B cell (primary cell): ENCODE data around the gene PLCG2. TPM values are rescaled to one million over a fixed set of nuclear protein-coding genes. Genes with fewer than 3 reads are reported as not detected.
A peak's percentile ranks its signal among the peaks of the same experiment; 100 is the strongest.

Experiments used
- ATAC-seq: fragments of 200-7000 bp; cut with Tn5 transposase; one replicate; pipeline ENCODE4 v1.10.0; 2021; ENCODE audit warnings: low read depth, mild to moderate bottlenecking, moderate number of reproducible peaks, moderate library complexity
- CTCF ChIA-PET: fragments of 350-600 bp; sonication (Branson Sonifier 250); formaldehyde crosslinking; loops from one replicate; lab custom pipeline; 2021; ENCODE audit warnings: antibody characterized with exemption, inconsistent platforms; lab: Charles Lee
- POLR2A ChIA-PET: fragments of 350-600 bp; sonication (Branson Sonifier 250); formaldehyde crosslinking; loops from one replicate; lab custom pipeline; 2021; ENCODE audit warnings: antibody characterized with exemption; lab: Charles Lee
- DNase-seq: peaks from one replicate; pipeline ENCODE4 v3.0.0; 2013
- H2AFZ ChIP-seq: 2 replicates; pipeline ENCODE4 v1.6.1; 2012; ENCODE audit warnings: mild to moderate bottlenecking, low read depth, low read length; ENCODE audit not compliant: insufficient read depth, poor library complexity, severe bottlenecking
- H3K27ac ChIP-seq, 2 donors: 1 replicate in 1 of 2; 2 replicates in 1 of 2; pipeline ENCODE4 v1.5.1; 2012 to 2013; ENCODE audit warnings: low read length in 2 of 2, mild to moderate bottlenecking in 2 of 2, moderate library complexity in 1 of 2
- H3K27me3 ChIP-seq, 4 experiments: fragments of 200-600 bp in 1 of 4; sonication (generic) in 1 of 4; replicated peaks in 1 of 4; 1 replicate in 2 of 4; 2 replicates in 2 of 4; pipeline versions ENCODE4 v1.6.1 to v1.7.0; 2013 to 2016; ENCODE audit warnings: low read length in 3 of 4, mild to moderate bottlenecking in 2 of 4, mixed read lengths in 1 of 4, moderate library complexity in 1 of 4; ENCODE audit not compliant: insufficient read depth in 4 of 4, control insufficient read depth in 3 of 4; ENCODE audit errors: control extremely low read depth in 1 of 4
- H3K36me3 ChIP-seq, 2 experiments: replicated peaks in 1 of 2; 1 replicate in 1 of 2; 2 replicates in 1 of 2; pipeline versions ENCODE4 v1.6.1 to v1.7.1; 2013; ENCODE audit warnings: low read length in 1 of 2; ENCODE audit not compliant: insufficient read depth in 2 of 2, control insufficient read depth in 1 of 2; ENCODE audit errors: control extremely low read depth in 1 of 2, extremely low read depth in 1 of 2
- H3K4me1 ChIP-seq, 2 donors: fragments of 200-600 bp in 1 of 2; sonication (generic) in 1 of 2; 1 replicate in 1 of 2; 2 replicates in 1 of 2; pipeline versions ENCODE4 v1.5.1 to v1.6.1; 2013 to 2017; ENCODE audit warnings: low read length in 2 of 2; ENCODE audit not compliant: control insufficient read depth in 2 of 2, insufficient read depth in 2 of 2
- H3K4me2 ChIP-seq: replicated peaks from 2 replicates; pipeline ENCODE3; 2012; ENCODE audit warnings: mild to moderate bottlenecking, low read depth, low read length; ENCODE audit not compliant: poor library complexity, severe bottlenecking
- H3K4me3 ChIP-seq, 5 experiments: fragments of 200-600 bp in 1 of 5; sonication (generic) in 1 of 5; 1 replicate in 3 of 5; 2 replicates in 2 of 5; pipeline versions ENCODE4 v1.5.1 to v1.7.0; 2011 to 2016; ENCODE audit warnings: low read length in 4 of 5, mild to moderate bottlenecking in 4 of 5, low read depth in 2 of 5, control low read depth in 1 of 5, moderate library complexity in 1 of 5; ENCODE audit not compliant: insufficient read depth in 1 of 5; ENCODE audit errors: control extremely low read depth in 1 of 5, extremely low read depth in 1 of 5
- H3K79me2 ChIP-seq: fragments of 200-600 bp; sonication (generic); one replicate; pipeline ENCODE4 v1.6.0; 2016; ENCODE audit warnings: low read length; ENCODE audit not compliant: control insufficient read depth, insufficient read depth
- H3K9ac ChIP-seq: fragments of 200-600 bp; sonication (generic); 2 replicates; pipeline ENCODE4 v1.6.1; 2017; ENCODE audit warnings: mild to moderate bottlenecking, low read length, moderate library complexity
- H3K9me3 ChIP-seq, 3 donors: one replicate each; pipeline versions ENCODE4 v1.6.1 to v1.7.1; 2013; ENCODE audit warnings: low read length in 2 of 3; ENCODE audit not compliant: control insufficient read depth in 2 of 3, insufficient read depth in 1 of 3; ENCODE audit errors: control extremely low read depth in 1 of 3
- H4K20me1 ChIP-seq: 2 replicates; pipeline ENCODE4 v1.6.0; 2012; ENCODE audit warnings: mild to moderate bottlenecking, low read length; ENCODE audit not compliant: insufficient read depth, control insufficient read depth, poor library complexity, severe bottlenecking
- H3K27ac Mint-ChIP-seq: one replicate; pipeline ENCODE4 v1.8.0; 2021; ENCODE audit warnings: mixed read lengths
- H3K27me3 Mint-ChIP-seq: one replicate; pipeline ENCODE4 v1.8.0; 2021; ENCODE audit warnings: mixed read lengths
- H3K4me1 Mint-ChIP-seq: one replicate; pipeline ENCODE4 v1.8.0; 2021; ENCODE audit warnings: mixed read lengths
- H3K4me3 Mint-ChIP-seq: one replicate; pipeline ENCODE4 v1.8.0; 2021; ENCODE audit warnings: mixed read lengths
- H3K9me3 Mint-ChIP-seq: one replicate; pipeline ENCODE4 v1.8.0; 2022; ENCODE audit warnings: mixed read lengths; ENCODE audit not compliant: insufficient read depth
- CTCF ChIP-seq: fragments of 200-600 bp; IDR thresholded peaks from one replicate; pipeline ENCODE4 v1.8.0; 2022; ENCODE audit warnings: antibody characterized with exemption, mild to moderate bottlenecking
- EZH2 ChIP-seq: IDR thresholded peaks from 2 replicates; pipeline ENCODE4 v1.6.1; 2012; ENCODE audit warnings: borderline replicate concordance, low read depth, mild to moderate bottlenecking, moderate library complexity, low read length; ENCODE audit not compliant: insufficient read depth, poor library complexity, severe bottlenecking
- WGBS: methylation state at CpG from one replicate; pipeline ENCODE4 v1.1.5; 2013; ENCODE audit warnings: missing lambda C conversion rate; ENCODE audit not compliant: insufficient coverage; 5-methylcytosine and 5-hydroxymethylcytosine counted together
- intact Hi-C: fragments of 100-400 bp; cut with micrococcal nuclease; formaldehyde crosslinking; loops from one replicate; pipeline ENCODE4 v1.10.0; 2022
- polyA plus RNA-seq: library from polyadenylated mRNA; depleted of rRNA; stranded (reverse); fragments of >200 nt; gene quantifications from 2 replicates; pipeline ENCODE4 v1.2.3, GENCODE V29; 2012
- total RNA-seq, 2 donors: library from RNA; stranded (reverse); fragments of 120-200 nt in 1 of 2; gene quantifications; 1 replicate in 1 of 2; 2 replicates in 1 of 2; pipeline versions ENCODE4 v1.2.3 to v1.2.4, GENCODE V29; 2013 to 2022

Gene PLCG2
- total and polyA plus RNA-seq, 2 donors (not counting 1 experiment from before 2014, with no cell fraction given), result 194 to 812 TPM

DNA sequence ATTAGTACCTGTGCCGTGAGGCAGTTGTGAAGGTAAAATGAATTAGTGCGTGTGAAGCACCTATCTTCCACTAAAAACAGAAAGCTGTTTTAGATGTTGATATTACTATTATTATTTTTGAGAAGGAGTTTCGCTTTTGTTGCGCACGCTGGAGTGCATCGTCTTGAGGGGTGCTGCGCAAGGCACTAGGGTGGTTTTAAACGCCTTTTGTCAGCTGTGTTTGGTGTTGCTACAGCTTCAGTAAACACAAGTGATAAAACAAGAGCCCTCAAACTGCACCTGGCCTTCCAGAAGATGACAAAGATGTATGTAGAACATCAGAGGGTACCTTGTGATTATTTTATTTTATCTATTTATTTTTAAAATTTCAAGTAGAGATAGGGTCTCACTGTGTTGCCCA lies 38.2 kb downstream of the PLCG2 start:
- peak overlapping the region; percentile 57 for H3K9ac ChIP-seq

More for the DNA sequence above, 38.2 kb downstream of the PLCG2 start:
- peak; percentile 29 for ATAC-seq
- POLR2A ChIA-PET, result interaction anchor here (0.9 to 5.1 kb wide), 8 partner anchors 9 to 77 kb away, joined by 4 to 66 read pairs (median 10); no protein-coding TSS in a partner anchor
- Mint-ChIP-seq H3K4me1 (peaks cover 92% of the 10 kb centered on the region), H3K27ac (peak overlapping the region; percentile 100), H3K4me3 (peak overlapping the region; percentile 89), H3K9me3 (no peaks in the 10 kb centered on the region), H3K27me3 (no peaks in the 10 kb centered on the region)
- no peak for TF ChIP-seq EZH2
- TF ChIP-seq CTCF, result no peak
- Histone ChIP-seq H3K4me1 (peaks cover 92 to 96% of the 10 kb centered on the region in 2 donors), H3K36me3 (peaks cover 0 to 11% of the 10 kb centered on the region in 2 experiments), H3K27ac (peak overlapping the region; percentile 94 to 98), H3K79me2 (peaks cover 88% of the 10 kb centered on the region), H2AFZ (no peak overlapping the region), H4K20me1 (no peaks in the 10 kb centered on the region), H3K4me3 (peak overlapping the region in 3 of 5 experiments; percentile 25 to 44 (median 29)), H3K27me3 (no peaks in the 10 kb centered on the region), H3K4me2 (peak overlapping the region; percentile 75), H3K9me3 (no peaks in the 10 kb centered on the region)
- no CpG with 5 or more reads among the region's 8 CpGs for WGBS
- CTCF ChIA-PET, result interaction anchor here (0.6 to 4.1 kb wide), 19 partner anchors 8 to 343 kb away, joined by 3 to 27 read pairs (median 5); no protein-coding TSS in a partner anchor
- intact Hi-C loops, result no loop called here
- peak; percentile 85 for DNase-seq
